GM18909 (cell line): Measurements from ENCODE around the gene MYRF.

Source experiments
- ATAC-seq: cut with Tn5 transposase; IDR thresholded peaks from one replicate; pipeline ENCODE4 v1.9.1; 2021; ENCODE audit warnings: mild to moderate bottlenecking; ENCODE audit not compliant: unreplicated experiment, poor library complexity

The MYRF gene

DNA sequence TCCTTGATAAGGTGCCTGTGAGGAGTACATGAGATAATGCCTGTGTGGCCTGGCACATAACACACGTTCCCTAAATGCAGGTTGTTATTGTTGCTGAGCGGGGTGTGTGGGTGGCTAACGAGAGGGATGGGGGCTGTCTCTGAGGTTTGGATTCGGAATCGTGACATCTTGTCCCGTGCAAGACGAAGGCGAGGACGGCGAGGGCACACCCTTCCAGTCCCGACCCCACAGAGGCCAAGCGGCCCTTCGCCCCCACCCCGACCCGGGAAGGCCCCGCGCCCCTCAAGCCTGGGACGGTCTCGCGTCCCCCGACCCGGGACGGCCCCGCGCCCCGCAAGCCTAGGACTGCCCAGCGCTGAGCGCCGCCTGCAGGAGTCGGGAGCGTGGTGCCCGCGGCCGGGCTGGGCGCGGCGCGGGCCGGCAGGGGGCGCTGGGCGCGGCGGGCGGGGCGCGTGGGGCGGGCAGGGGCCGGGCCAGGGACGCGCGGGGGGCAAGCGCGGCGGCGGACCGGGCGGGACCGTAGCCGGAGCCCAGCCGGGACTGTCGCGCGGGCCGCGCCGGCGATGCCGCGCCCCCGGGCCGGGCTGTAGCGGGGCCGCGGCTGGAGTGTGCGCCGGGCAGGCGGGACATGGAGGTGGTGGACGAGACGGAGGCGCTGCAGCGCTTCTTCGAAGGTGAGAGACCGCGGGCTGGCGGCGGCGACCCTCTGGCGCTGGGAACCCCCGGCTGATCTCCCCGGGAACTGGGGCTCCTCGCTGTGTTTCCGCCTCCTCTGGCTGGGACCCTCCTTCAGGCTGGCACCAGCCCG is at the start of gene MYRF:
MYRF (plus strand) TSS at position 520 of the 808 bp plus-strand sequence; CDS start at position 629, 109 bp downstream.
- peak; percentile 37 for ATAC-seq

GRCh38 chr11:61702701-61703312 is 49.6 kb upstream of the MYRF start:
- no peak for ATAC-seq

DNA sequence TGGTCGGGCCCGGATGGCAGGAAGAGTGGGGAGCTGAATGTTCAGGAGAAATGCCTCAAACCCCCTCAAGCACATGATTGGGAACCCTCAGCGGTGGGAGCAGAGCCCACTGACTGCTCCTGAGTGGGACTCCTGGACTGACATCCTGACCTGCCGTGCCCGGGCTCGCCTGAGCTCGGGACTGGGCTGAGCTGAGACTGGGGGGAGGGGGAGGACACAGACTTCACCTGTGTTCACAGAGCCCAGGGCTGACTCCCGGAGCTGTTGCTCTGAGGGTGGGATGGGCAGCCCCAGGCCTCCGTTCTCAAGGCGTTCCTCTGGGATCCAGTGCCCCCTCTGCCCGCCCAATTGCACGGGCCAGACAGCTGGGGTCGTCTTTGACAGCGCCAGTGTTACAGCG is 47.6 kb upstream of the MYRF start:
- no peak for ATAC-seq

DNA sequence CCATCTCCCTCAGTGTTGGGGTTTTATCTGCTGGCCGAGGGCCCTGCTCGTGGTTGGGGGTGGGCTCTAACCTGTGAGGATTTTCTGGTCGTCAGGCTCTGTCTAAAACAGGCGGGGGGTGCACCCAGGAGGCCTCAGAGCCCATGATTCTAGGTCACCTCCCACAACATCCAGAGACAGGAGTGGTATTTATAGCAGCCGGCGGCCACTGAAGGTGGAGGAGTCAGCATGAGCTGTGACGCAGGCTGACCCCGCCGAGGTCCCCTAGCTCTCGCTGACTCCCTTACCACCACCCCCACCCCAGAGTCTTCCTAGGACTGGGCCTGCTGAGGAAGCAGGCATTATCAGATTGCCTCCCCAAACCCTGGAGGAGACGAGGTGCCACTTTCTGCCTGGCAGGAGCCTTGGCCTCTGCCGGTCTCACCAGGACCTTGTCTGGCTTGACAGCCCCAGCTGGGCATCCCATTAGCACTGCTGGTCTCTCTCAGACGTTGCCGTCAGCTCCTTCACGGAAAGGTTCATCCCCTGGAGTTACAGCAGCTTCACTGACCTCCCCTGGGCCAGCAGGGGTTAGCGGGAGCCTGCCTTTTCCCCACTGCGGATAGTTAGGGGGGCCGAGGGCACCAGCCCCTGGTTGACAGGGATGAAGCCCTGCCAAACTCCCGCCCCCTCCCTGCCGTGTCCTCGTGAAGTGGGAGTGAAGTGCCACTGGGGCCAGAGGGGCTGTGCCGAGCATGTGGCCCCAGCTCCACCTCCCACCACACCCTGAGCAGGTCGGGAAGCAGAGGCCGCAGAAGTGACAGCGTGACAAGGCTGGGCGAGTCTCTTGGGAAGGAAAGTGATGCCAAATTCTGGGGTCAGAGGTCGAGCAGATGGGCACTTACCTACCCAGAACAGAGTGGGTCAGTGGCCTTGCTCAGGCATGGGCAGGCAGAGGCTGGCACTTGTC is 45.7 kb upstream of the MYRF start:
- no peak for ATAC-seq

DNA sequence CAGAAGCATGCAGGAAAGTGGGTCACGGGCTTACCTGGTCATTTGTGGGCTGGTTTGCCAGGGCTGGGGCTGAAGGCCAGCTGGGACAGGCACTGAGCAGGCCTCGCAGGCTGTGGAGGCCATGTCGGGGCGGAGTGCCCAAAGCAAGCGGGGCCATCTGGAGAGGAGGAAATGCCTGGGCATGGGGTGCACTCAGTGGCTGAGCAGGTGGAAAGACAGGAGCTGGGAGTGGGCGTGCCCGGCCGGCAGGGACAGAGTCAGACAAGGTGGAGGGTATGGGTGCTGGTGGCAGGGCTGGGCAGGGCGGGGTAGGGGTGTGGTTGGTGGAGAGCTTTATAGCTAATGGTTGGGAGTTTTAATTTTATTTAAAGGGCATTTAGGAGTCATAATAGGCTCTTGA is 44.9 kb upstream of the MYRF start:
- no peak for ATAC-seq

- ATAC-seq: no peak
Observed at GRCh38 chr11:61709110-61709509, 43.3 kb upstream of the MYRF start.

- no peak for ATAC-seq
Observed at GRCh38 chr11:61709572-61709971, 42.9 kb upstream of the MYRF start.

- ATAC-seq: no peak
Observed at GRCh38 chr11:61710019-61710418, 42.4 kb upstream of the MYRF start.

DNA sequence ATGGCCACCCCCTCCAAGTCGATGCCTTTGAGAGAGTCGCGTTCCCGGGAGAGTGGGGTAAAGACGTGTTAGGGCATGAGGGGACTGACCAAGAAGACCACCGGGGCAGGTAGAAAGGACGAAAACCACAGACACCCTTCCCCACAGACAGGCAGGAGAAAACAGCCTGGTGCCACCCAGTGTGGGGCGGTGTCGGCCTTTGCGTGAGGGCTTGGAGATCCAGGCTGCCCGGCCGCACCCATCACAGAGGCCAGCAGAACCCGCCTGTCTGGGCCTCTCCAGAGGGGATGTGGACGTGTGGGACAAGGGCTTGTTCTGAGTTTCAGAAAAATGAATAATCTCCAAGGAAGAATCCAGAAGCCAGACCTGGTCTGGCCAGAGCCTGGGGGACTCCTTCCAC is 41.4 kb upstream of the MYRF start:
- no peak for ATAC-seq

DNA sequence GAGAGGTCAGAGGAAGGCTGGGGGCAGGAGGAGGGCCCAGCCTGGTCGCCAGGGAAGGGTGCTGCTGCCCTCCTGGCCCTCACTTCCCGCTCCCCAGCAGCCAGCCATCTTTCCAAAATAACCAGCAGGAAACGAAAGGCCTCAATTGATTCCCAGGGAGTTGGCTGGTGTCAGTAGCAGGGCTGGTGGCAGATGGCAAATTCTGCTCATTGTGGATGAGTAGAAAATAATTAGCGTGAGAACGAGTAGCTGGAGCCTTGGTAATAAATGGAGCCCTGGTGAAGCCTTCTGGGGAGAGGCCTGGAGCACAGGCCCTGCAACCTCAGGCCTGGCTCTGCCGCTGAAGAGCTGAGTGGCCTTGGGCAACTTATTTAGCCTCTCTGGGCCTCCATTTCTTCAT is 40.9 kb upstream of the MYRF start:
- ATAC-seq: no peak

GRCh38 chr11:61712314-61712713 is 40.1 kb upstream of the MYRF start:
- no peak for ATAC-seq

DNA sequence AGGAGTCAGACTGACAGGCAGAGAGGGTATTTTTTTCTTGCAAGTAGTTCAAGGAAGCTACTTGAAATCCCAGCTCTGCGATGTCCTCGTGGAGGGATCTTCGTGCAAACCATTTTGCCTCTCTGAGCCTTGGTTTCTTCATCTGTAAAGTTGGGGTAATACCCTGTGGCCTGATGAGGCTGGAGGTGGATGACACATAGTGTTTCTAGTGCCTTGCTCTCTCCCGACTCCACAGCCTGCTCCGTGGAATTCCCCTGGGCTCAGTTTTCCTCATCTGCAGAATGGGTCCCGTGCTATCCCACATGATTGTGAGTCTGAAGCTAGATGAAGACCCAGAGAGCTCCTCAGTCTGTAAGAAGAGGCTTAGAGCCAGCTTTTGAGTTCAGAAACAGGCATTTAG is 39.6 kb upstream of the MYRF start:
- ATAC-seq: no peak

DNA sequence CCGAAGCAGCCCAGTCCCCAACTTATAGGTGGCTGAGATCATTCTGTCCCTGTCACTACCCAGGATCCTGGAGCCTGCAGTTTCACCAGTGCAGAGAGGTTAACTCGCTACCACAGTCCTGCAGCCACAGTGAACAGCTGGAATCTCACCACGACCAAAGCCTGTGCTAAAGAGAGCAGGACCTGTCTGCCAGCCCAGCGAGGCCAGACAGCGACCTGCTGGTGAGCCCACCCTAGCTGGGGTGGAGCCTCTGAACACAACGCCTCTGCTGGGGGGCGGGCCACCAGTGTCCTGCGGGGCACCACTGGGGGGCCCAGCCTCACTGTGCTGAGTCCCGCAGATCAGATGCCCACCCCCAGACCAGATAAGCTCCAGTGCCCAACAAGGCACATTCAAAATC is 39.0 kb upstream of the MYRF start:
- no peak for ATAC-seq

DNA sequence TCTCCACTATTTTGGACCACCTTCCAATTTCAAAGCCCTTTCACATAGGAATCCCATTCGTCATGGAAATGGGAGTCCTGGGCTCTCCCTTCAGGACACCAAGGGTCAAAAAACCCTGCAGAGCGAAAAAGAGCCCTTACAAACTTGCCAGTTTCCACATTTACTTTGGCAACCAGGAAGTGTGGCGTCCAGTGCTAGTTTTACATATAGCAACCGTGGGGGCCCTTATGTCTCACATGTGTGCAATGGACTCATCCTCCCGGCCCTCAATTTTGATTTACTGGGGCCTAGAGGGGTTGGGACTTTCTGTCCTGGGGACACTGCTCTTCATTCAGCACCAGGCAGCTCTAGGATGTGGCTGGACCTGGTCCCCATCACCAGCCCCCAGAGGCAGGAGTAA is 38.5 kb upstream of the MYRF start:
- ATAC-seq: no peak

GRCh38 chr11:61714316-61714715 is 38.1 kb upstream of the MYRF start:
- no peak for ATAC-seq

DNA sequence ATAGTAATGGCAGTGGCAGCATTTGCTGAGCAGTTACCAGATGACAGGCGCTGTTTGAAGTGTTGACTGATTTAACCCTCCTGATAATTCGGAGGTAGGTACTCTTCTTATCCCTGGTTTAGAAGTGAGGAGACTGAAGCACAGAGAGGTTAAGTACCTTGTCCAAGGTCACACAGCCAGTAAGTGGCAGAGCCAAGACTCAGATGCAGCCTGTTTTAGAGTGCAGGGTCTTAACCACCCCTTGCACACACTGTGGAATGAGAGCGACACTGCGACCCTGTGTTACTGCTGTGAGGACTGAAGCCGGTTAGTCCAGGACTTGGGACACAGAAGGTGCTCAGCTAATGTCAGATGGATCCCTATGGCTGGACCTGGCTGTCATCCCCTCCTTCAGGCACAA is 37.5 kb upstream of the MYRF start:
- ATAC-seq: no peak

GRCh38 chr11:61715867-61716266 is 36.6 kb upstream of the MYRF start:
- no peak for ATAC-seq

GRCh38 chr11:61716478-61717285 is 35.8 kb upstream of the MYRF start:
- ATAC-seq: no peak

DNA sequence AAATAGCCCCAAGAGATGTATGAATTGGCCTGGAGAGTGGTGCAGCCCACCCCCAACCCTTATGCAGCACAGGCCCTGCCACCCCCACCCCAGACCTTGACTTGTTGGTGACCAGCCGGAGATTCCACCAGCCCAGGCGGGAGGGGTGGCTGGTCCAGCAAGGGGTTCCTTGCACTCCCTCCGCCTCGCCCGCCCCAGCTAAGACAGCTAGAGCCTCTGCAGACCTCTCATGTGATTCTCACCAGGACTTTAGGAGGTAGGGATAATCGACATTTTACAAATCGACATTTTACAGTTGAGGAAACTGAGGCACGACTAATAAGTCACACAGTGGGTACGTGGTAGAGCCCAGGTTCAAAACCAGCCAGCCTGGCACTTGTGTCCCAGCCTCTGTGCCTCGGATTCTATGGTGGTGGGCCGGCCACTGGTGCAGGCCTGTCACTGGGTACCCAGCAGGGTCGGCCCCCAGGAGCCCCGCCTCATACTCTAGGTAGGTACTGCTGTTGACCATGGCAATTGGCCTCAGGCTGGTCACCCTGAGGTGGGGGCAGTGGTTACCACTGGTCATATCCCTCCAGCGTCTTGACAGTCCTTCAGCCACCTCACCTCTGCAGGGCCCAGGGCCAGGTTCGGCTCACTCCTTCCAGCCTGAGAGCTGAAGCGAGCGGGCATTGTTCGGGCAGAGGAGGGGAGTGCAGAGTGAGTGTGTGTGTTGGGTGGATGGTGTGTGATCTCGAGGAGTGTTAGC is 35.0 kb upstream of the MYRF start:
- no peak for ATAC-seq
